ENCODE data around the gene TWIST2.

The TWIST2 gene

DNA sequence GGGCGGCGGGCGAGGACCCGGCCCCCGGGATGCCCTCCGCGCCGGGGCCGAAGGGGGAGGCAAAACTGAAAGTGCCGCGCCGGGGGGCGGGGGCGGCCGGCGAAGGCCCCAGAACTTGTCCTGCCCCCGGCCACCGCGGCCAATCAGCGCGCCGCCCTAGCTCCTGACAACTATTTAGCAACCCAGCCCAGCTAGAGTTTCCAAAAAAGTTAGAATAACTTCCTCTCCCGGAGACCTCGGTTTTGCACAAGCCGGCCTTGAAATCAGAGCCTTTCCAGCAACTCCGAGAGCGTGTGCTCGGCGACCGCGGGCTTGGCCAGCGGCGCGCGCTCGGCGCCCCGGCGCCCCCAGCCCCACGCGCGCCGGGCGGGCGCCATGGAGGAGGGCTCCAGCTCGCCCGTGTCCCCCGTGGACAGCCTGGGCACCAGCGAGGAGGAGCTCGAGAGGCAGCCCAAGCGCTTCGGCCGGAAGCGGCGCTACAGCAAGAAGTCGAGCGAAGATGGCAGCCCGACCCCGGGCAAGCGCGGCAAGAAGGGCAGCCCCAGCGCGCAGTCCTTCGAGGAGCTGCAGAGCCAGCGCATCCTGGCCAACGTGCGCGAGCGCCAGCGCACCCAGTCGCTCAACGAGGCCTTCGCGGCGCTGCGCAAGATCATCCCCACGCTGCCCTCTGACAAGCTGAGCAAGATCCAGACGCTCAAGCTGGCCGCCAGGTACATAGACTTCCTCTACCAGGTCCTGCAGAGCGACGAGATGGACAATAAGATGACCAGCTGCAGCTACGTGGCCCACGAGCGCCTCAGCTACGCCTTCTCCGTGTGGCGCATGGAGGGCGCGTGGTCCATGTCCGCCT lies at the start of gene TWIST2:
TSS of gene TWIST2 (plus strand) at position 245 of the 850 bp plus-strand sequence. CDS start at position 376, 131 bp downstream.
- peak; percentile 45 for DNase-seq

DNA sequence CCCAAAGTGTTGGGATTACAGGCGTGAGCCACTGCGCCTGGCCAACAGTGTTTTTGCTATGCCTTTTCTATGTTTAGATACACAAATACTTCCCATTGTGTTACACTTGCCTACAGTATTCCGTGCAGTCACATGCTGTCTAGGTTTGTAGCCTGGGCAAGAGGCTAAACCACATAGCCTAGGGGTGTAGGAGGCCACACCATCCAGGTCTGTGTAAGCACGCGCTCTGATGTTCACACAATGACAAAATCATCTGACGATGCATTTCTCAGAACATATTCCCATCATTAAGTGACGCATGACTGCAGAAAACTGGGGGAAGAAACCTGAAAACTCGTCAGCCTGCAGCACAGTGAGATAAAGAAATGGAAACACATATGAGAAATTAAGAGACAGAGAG lies 46.1 kb upstream of the TWIST2 start:
- no peak for DNase-seq

DNA sequence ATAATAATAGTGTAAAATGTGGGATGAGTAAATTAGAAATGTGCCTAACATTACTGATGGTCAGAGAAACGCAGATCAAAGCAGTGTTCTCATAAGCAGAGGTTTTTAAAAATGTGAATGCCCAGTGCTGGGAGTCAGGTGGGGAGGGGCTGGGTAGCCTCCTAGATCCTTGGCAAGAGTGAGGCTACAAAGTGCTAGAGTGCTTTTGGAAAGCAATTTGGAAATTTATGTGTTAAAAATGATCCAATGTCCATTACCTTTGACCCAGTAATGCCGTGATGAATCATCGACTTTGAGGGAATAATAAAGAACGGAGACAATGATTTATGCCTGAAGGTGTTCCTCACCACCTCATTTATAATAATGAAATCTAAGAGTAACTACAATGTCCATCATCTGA lies 44.9 kb upstream of the TWIST2 start:
- DNase-seq: no peak

DNA sequence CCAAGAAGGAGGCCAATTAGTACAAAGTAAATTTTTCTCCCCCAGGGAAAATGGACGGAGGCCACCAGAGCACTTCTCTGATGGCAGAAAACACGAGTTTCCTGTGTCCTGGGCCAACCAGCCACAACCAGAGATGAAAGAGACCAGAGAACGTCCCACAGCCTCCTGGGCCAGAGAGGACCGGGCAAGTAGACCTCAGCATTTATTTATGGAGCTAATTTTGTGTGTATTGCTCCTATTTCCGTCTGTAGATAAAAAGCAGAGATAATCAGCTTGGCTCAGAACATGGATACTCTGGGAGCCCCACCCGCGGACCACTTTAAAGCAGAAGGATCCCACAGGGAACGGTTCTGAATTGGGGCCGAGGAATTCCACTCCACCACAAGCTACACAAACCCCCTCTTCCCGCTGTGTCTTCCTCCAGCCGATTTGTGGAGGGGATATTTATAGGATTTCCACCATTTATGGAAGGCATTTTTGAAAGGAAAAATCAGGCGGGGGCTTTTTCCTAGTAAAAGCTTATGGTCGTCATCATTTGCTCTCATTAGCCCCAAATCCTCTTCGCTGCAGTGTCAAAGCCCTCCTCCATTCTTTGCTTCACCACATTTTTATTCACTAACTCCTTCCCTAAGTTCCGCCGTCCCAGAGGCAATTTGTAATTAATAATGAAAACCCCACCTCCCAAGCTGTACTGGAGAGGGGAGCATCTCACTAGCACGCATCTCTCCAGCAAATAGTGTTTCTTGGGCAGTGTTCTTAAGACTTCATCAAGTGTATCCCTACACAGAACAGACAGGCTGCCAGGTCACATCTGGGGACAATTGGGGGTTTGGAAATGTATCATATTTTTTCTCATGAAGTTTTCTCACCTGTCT lies 43.7 kb upstream of the TWIST2 start:
- DNase-seq: no peak

DNA sequence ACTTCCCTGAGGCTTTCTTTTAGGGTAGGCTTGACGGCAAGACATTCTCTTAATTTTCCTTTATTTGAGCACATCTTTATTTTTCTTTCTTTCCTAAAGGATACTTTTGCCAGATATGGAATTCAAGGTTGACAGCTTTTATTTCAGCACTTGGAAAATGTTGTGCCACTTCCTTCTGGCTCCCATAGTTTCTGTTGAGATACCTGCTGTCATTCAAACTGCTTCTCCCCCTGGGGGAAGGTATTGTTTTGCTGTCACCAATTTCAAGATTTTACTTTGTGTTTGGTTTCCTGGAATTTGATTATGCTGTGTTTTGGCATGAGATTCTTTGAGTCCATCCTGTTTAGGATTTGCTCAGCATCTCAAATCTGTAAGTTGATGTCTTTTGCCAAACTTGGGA lies 39.1 kb upstream of the TWIST2 start:
- no peak for DNase-seq

DNA sequence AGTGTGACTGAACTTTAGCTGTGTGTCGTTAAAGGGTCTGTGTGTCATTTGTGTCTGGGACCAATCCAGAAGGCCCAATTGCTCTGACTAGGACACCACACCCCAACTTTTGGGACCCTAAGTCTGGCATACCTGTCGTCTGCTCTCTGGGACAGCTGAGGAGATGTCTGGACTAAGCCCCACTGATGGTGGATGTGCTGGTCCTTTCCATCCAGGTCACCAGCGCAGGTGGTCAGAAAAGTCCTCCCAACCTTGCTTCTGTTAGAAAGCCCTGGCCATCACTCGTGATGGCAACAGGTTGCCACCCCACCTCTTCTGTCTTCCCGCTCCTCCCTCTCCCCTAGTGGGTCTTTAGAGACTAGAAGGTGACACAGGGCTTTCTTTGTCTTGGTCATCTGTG lies 37.6 kb upstream of the TWIST2 start:
- no peak for DNase-seq

DNA sequence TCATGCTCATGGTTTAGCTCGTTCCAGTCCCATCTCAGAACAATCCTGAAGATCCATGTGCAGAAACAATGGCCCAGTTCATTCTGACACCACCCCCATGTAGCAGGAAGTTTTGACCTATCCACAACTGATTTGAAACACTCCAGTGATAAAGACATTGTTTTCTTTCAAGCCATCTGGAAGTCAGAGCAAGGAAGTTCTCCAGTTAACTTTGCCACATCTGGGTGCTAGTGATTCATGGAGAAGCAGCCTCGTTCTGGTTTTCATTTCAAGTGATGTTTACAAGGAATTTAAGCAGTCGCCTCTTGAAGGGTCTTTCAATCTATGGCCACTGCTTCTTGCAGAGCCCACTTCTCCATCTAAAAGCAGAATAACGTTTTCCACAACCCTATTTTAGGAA lies 36.6 kb upstream of the TWIST2 start:
- DNase-seq: no peak

DNA sequence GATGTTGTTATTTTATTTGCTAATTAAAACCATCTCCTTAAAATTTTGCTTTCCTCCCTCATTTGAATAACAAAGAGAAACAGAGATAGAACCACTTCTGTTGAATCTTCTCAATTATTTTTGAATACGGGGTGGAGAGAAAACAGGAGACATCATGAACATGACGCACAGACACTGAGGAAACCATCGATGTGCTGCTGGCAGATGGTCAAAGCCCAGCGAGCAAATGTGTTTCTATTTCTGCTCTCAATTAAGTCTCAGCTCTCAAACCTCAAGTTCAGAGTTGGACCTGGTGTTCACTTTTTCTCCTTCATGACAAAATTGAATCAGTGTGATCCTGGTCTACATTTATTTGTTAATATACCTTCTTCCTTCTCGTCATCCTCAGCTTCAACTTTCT lies 36.1 kb upstream of the TWIST2 start:
- DNase-seq: no peak

DNA sequence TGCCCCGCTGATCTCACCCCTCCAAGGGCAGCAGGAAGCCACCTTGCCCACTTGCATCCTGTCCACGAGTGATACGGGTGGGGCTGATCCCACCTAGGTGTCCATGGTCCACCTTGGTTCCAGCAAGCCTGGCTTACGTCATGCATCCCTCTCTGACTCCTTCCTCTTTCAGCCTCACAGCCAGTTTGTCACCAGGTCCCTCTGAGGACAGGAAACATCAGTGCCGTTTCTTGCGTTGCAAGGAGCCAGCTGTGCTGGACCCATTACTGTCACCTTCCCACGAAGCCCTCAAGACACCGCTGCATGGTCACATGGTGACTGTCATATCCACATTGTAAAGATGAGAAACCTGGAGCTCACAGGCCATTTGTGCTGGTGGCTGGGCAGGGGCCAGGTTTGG lies 34.8 kb upstream of the TWIST2 start:
- no peak for DNase-seq

DNA sequence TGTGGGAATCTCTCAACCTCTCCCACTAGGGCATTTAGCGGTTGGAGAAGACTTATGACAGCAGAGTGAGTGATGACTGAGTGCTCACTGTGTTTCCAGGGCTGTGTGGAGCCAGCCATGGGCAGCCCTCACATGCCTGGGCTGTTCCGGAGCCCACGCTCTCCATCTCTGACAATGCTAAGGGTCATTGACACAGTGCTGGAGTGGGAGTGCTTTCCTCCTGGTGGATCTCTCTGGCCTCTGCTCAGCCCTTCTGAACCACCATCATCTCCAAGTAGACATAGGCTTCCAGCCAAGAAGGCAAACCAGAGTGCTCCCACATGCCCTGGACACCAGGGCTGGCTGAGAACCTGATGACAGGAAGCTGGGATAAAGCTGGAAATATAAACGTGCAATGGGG lies 33.1 kb upstream of the TWIST2 start:
- no peak for DNase-seq

DNA sequence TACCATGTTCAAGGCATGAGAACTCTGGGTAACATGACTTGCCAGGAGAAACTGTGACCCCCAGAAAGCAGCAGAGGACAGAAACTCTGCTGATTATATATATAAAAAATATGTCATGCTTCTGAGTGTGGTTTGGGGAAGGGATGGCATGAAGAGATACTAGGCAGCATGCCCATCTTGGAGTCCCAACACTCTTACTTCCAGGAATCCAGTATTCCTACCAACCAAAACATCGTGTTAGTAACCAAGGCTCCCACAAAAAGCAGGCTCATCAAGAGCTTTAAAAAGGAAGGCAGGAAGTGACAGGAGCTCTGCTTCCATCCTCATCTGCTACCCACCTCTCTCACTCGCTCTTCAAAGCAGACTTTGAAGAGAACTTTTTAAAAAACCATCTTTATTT lies 31.6 kb upstream of the TWIST2 start:
- no peak for DNase-seq

DNA sequence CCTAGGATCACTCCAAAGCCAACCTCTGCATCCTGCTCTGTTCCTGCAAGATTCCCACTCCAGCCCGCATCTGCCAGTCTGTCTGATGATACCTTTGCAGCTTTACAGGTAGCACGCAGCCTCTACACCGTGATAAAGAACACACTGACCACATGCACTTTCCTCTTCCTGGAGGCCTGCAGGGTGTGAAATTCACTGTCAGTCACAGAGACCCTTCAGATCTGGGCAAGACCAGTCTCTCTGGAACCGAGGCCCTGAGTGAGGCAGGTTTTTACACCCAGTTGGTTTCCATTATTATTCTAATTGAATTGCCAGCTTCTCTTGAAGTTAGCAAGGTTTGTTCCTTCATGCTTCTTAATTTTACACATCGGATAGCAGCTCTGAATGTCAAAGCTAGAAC lies 30.5 kb upstream of the TWIST2 start:
- no peak for DNase-seq

DNA sequence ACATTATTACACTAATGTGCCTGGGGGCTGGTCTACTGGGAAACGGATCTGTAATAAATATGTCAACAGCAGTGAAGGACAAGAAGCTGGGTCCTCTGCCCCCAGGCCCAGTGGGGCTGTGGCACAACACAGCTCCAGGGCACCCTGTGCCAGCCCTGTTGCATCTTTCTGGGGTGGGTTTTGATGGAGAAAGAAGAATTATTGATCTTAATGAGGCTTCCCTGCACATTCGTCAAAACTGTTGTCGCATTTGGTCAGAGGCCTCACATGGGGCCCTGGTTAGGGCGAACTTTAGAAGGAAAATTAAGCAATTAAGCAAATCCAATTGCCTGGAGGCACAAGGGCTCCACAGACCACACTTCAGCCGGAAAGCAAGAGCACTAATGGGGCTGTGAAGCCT lies 30.0 kb upstream of the TWIST2 start:
- no peak for DNase-seq

DNA sequence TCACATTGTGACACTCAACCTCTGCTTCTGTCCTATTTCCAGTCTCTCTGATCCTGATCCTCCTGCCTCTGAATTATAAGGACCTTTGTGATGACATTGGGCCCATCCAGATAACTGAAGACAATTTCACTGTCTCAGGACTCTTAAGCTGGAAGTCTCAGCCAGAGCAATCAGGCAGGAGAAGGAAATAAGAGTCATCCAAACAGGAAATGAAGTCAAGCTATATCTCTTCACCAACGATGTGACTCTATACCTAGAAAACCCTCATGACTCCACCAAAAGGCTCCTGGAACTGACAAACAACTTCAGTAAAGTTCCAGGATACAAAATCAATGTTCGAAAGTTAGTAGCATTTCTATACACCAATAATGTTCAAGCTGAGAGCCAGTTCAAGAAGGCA lies 29.3 kb upstream of the TWIST2 start:
- DNase-seq: no peak

DNA sequence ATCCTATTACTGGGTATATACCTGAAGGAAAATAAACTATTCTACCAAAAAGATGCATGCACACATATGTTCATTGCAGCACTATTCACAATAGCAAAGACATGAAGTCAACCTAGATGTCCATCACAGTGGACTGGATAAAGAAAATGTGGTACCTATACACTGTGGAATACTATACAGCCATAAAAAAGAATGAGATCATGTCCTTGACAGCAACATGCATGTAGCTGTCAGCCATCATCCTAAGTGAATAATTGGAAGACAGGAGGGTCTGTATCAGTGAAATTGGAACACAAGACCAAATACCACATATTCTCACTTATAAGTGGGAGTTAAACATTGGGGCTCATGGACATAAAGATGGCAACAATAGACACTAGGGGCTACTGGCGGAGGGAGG lies 27.7 kb upstream of the TWIST2 start:
- DNase-seq: no peak

DNA sequence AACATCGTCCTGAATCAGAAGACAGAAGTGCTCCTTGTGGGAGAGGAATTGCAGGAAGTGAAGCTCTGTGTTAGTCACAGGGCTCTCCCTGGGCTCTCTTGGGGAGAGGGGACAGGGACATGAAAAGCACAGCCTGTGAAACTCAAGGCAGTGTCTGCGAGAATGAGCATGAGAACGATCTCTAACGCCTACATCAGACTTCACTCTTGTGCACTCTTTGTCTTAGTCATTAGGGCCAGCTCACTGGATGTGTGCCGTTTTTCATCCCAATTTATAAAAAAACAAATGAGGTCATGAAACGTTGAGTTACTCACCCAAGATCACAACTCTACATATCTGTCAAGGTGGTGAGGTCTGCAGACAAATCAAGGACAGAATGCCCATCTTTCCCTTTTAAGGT lies 27.0 kb upstream of the TWIST2 start:
- DNase-seq: no peak

DNA sequence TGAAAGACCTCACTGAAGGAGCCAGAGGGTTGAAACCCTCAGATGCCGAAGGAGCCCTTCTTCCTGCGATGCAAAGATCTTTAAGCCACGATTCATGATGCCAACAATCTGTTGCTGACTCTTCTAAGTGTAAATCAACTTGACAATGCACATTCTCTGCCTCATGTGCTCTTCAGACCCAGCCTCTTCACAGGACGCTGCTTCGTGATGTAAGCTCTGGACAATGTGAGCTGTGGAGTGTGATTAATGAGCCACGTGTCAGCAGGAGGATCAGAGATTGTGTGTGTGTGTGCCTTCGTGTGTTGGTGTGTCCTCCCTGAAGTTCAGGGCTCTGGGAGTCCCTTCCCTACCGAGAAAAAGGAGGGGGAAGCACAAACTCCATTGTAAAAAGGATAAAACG lies 26.5 kb upstream of the TWIST2 start:
- no peak for DNase-seq

DNA sequence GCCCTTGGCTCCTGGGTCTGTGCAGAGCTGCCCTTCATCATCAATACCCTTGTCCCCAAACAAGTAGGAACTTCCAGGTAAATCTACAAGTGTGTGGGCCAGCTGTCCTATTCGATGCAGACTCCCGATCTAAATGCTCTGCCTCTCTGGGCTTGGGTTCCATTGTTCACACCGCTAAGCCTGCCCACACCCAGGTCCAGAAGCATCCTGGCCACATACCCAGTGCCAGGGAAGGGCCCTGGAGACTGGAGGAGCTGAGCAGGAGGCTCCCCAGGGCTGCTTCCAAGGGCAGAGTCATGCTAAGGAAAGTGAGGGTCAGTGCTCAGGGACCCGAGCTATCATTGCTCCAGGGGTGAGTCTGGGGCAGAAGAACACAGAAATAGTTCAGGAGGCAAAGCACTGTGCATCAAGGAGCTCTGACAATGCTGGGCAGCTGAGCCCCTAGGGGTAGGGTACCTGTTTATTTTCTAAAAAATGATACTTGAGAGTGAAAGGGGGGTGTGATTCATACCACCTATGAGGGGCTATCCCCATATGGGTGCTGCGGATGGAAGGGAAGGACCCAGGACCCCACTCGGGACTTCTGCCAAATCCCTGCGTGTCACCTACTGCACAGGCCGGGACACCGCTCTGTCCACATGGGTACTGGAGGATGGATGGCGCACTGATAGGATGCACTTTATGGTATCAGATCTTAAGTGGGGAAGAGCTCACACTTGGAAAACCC lies 25.8 kb upstream of the TWIST2 start:
- DNase-seq: no peak

DNA sequence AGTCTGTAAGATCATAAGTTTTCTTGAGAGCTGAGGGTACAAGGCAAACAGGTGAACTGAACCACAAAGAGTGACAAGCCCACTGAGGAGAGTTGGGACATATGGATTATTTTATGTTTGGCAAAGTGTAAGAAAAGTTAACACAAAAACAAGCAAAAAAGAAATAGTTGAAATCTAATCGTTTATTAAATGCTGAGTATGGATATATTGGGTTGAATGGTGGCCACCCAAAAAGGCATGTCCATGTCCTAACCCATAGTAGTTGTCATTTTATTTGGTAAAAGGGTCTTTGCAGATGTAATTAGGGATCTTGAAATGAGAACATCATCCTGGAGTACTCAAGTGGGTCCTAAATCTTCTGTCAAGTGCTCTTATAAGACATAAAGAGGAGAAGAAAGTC lies 24.9 kb upstream of the TWIST2 start:
- DNase-seq: no peak

DNA sequence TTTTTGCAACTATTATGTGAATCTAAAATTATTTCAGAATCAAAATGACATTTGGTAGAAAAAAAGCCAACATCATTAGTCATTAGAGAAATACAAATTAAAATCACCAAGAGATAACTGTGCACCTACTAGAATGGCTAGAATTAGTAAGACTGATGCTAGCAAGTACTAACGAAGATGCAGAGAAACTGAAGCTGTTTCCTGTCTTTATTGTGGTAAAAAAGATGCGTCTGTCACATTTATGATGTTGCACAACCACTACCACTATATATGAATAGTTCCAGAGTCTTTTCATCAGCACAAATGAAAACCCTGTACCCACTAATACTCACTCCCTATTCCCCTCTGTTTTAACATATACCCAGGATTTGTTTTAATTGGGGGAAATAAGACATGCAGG lies 16.7 kb upstream of the TWIST2 start:
- no peak for DNase-seq

DNA sequence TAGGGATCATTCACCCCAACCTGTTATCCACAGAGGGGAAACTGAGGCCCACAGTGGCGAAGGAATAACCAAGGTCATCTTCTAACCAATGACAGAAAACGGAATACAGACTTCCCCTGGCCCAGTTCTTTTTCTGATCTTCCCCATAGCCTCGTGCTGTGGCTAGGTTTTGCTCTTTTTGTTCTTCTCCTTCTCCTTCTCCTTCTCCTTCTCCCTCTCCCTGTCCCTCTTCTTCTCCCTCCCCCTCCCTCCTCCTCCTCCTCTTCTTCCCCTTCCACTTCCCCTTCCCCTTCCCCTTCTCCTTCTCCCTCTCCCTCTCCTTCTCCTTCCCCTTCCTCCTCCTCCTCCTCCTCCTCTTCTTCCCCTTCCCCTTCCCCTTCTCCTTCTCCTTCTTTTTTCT lies 12.9 kb upstream of the TWIST2 start:
- no peak for DNase-seq

DNA sequence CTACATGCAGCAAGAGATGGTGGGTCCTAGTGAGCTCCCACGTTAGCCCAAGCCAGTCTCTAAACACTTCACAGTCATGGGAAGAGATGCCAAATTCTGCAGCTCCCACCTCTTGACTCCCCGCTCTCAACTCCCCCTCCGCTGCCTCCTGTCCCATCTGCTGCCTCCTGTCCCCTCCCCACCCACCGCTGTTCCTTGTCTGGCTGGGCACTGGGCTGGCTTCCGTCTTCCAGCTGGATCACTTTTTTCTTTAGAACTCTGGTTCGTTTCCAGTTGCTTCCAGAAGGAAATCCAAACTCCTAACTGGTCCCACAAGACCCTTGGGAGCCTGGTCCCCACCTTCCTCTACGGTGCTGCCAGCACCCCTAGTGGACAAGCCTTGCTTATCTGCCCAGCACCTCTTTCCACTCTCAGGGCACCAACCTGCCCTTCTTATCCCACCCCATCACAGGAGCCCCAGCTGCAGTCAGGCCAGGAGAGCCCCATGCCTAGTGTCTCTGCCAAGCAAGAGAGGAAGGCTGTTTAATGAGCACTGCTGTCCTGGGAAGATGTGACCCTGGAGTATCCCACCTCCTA lies 12.1 kb upstream of the TWIST2 start:
- no peak for DNase-seq

DNA sequence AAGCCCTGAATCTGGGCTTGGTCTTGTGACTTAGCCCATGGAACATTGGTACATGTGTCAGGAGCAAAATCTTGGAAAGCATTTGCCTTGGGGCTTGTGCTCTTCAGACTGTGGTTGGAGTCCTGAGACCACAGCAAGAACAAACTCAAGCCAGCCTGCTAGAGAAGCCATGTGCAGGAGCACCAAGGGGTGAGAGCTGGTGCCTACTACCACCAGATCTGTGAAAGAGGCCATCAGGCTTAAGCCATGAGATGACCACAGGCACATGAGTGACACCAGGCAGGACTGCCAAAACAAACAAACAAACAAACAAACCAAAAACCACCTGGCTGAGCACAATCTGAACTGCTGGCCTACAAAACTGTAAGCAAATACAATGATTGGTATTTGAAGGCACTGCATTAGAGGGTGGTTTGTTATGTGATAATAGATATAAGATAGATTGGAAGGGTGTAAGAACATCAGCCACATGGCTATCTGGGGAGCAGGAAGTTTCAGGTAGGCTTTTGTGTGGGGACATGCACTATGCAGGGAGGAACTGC lies 9.0 kb upstream of the TWIST2 start:
- DNase-seq: no peak
